Measurements from ENCODE around the gene POU3F3. TPM values are rescaled to one million over a fixed set of nuclear protein-coding genes. Genes with fewer than 3 reads are reported as not detected.

The POU3F3 gene
- total and polyA plus RNA-seq, 2 of the 8 experiments (the other 6 are each of a cell fraction or from before 2014, with no cell fraction given), result 0.09 TPM; not detected in 1

- Histone ChIP-seq H3K4me2 (ENCODE audit: insufficient read depth in 1 of 2, low read depth in 2 of 2, low read length in 2 of 2) (peak overlapping the region; percentile 64 to 92; a peak in 3 of 4 replicates), H2BK15ac (ENCODE audit: low read length) (no peak overlapping the region), H3K4me1 (replicated peaks in 1 of 4; ENCODE audit: control insufficient read depth in 3 of 4, insufficient read depth in 4 of 4, low read length in 3 of 4) (peaks cover 11 to 25% (median 13%) of the 10 kb centered on the region in 4 experiments), H4K5ac (ENCODE audit: insufficient read length, low read depth, low read length) (no peak overlapping the region), H3K27me3 (replicated peaks in 1 of 4; ENCODE audit: control insufficient read depth in 3 of 4, extremely low read depth in 1 of 4, insufficient read depth in 3 of 4, low read length in 3 of 4) (peaks cover 61 to 85% (median 72%) of the 10 kb centered on the region in 4 experiments), H3K23ac (ENCODE audit: insufficient read length) (no peak overlapping the region), H3K14ac (ENCODE audit: insufficient read length) (no peak overlapping the region), H4K8ac (ENCODE audit: extremely low read depth, insufficient read depth, low read length) (no peak overlapping the region), H3K23me2 (ENCODE audit: low read depth, low read length) (peaks cover 9% of the 10 kb centered on the region; the same call in 1 of the 2 replicates), H3K9me3 (ENCODE audit: insufficient read depth in 2 of 2, low read depth in 1 of 2, low read length in 1 of 2) (no peaks in the 10 kb centered on the region), H3K79me1 (ENCODE audit: low read depth, low read length) (no peaks in the 10 kb centered on the region), H2BK20ac (ENCODE audit: low read length) (no peak overlapping the region), H3K56ac (replicated peaks; ENCODE audit: insufficient read length, low read depth, low read length) (no peak overlapping the region), H2BK12ac (ENCODE audit: low read depth, low read length) (no peak overlapping the region), H2BK5ac (ENCODE audit: low read depth, low read length) (no peak overlapping the region), H2AK5ac (ENCODE audit: low read depth, low read length) (no peak overlapping the region), H3K18ac (ENCODE audit: extremely low read depth, low read length) (no peak overlapping the region), H2BK120ac (replicated peaks; ENCODE audit: low read depth, low read length) (no peak overlapping the region), H3K4me3 (ENCODE audit: extremely low read depth in 1 of 4, insufficient read depth in 2 of 4, low read depth in 3 of 4, low read length in 4 of 4) (peak overlapping the region in 3 of 4 experiments; percentile 15 to 78 (median 22); a peak in 5 of 8 replicates), H2AFZ (ENCODE audit: low read length) (no peak overlapping the region), H3K27ac (ENCODE audit: low read depth, low read length) (no peak overlapping the region), H3K79me2 (ENCODE audit: control insufficient read depth in 1 of 2, insufficient read depth in 2 of 2, low read length in 2 of 2) (no peaks in the 10 kb centered on the region), H3K9ac (replicated peaks in 1 of 4; ENCODE audit: extremely low read depth in 1 of 4, low read depth in 3 of 4, low read length in 3 of 4) (no peak overlapping the region), H3K4ac (replicated peaks; ENCODE audit: insufficient read length, low read depth, low read length) (no peak overlapping the region), H4K20me1 (replicated peaks in 1 of 2; ENCODE audit: control insufficient read depth in 1 of 2, insufficient read depth in 2 of 2, low read length in 2 of 2) (peaks cover 3 to 9% of the 10 kb centered on the region in 2 experiments), H3K36me3 (ENCODE audit: control insufficient read depth in 2 of 4, insufficient read depth in 4 of 4, low read length in 3 of 4) (peaks cover 0 to 4% (median 0%) of the 10 kb centered on the region in 4 experiments; a peak in 1 of 8 replicates), H4K91ac (replicated peaks; ENCODE audit: insufficient read length, low read length) (no peak overlapping the region)
- WGBS, 2 experiments (ENCODE audit: extremely low coverage in 1 of 2, insufficient coverage in 1 of 2, insufficient read length in 1 of 2, insufficient replicate concordance in 2 of 2, low coverage in 1 of 2, low lambda C conversion rate in 2 of 2, missing lambda C conversion rate in 1 of 2), result 0% methylated on average over 1 of the region's 135 CpGs; no CpG with 5 or more reads in 1 of the 2 experiments
- POLR2A ChIA-PET (ENCODE audit: partially characterized antibody), result interaction anchor here (1.4 kb wide), 1 partner anchor 22 kb away, joined by 3 read pairs; no protein-coding TSS in a partner anchor
- peak in 1 of 2 experiments; percentile 48 for DNase-seq (ENCODE audit: low read depth in 1 of 2, low spot score in 2 of 2)
- CTCF ChIA-PET (ENCODE audit: partially characterized antibody), result interaction anchor here (1.9 kb wide), 1 partner anchor 12 kb away, joined by 5 read pairs; no protein-coding TSS in a partner anchor
- TF ChIP-seq RAD21 (IDR thresholded peaks at IDR 0.05 in 1 of 2, conservative IDR thresholded peaks at IDR 0.05 in 1 of 2; ENCODE audit: low read depth in 2 of 2, low read length in 2 of 2) (no peak), SP1 (IDR thresholded peaks at IDR 0.05; ENCODE audit: low read depth, low read length) (no peak), MAFK (IDR thresholded peaks at IDR 0.05; ENCODE audit: low read depth, low read length) (no peak), SP2 (IDR thresholded peaks at IDR 0.05; ENCODE audit: low read length) (no peak), CTCF (IDR thresholded peaks at IDR 0.05; ENCODE audit: control extremely low read depth in 1 of 3, insufficient read depth in 1 of 3, low read depth in 1 of 3, low read length in 3 of 3) (no peak), RXRA (IDR thresholded peaks at IDR 0.05; ENCODE audit: insufficient read depth, low read depth, low read length) (no peak)
- no peak for FAIRE-seq
Observed at GRCh38 chr2:104855221-104856085, 1.5 kb downstream of the POU3F3 start.
